Endothelial cell of umbilical vein (primary cell): ENCODE results near the gene GKN2. TPM values are rescaled to one million over a fixed set of nuclear protein-coding genes. Genes with fewer than 3 reads are reported as not detected.

Experiments
- BruUV-seq: library from RNA; stranded (reverse); fragments of 400-500 nt; replicated peaks from 2 replicates; lab custom pipeline; 2021; lab: Mats Ljungman, UMichigan
- CTCF ChIA-PET: fragments of 300-600, 350-600 bp; sonication (Branson Sonifier 250); formaldehyde crosslinking; loops from one replicate; lab custom pipeline; 2021; ENCODE audit warnings: antibody characterized with exemption, inconsistent platforms; lab: Charles Lee
- POLR2A ChIA-PET: fragments of 300-600, 350-600 bp; sonication (Branson Sonifier 250); formaldehyde crosslinking; loops from one replicate; lab custom pipeline; 2021; ENCODE audit warnings: antibody characterized with exemption, inconsistent platforms; lab: Charles Lee
- DNase-seq: peaks from one replicate; pipeline ENCODE4 v3.0.0-alpha.2; 2011; ENCODE audit warnings: low read depth, low spot score
- FAIRE-seq: peaks from 2 replicates; lab custom pipeline; 2011; peaks lifted over from hg19 to GRCh38; lab: Jason Lieb, UNC
- H2AFZ ChIP-seq: 2 replicates; pipeline ENCODE4 v1.6.0; 2012; ENCODE audit warnings: low read depth, low read length, control low read depth, inconsistent platforms
- H3K27ac ChIP-seq: 2 replicates; pipeline ENCODE4 v1.5.1; 2011; ENCODE audit warnings: low read depth, mild to moderate bottlenecking, control low read depth, low read length, moderate library complexity; ENCODE audit not compliant: insufficient read depth
- H3K27me3 ChIP-seq, 2 experiments: 2 replicates each; pipeline versions ENCODE4 v1.6.0 to v1.6.1; 2011; ENCODE audit warnings: low read length in 2 of 2, mixed read lengths in 1 of 2; ENCODE audit not compliant: control insufficient read depth in 2 of 2, insufficient read depth in 2 of 2
- H3K36me3 ChIP-seq, 2 experiments: 2 replicates in 1 of 2; 3 replicates in 1 of 2; pipeline ENCODE4 v1.5.1; 2011; ENCODE audit warnings: low read length in 2 of 2, mild to moderate bottlenecking in 1 of 2, moderate library complexity in 1 of 2; ENCODE audit not compliant: control insufficient read depth in 2 of 2, insufficient read depth in 2 of 2; ENCODE audit errors: extremely low read depth in 1 of 2
- H3K4me1 ChIP-seq: 3 replicates; pipeline ENCODE4 v1.5.1; 2011; ENCODE audit warnings: mild to moderate bottlenecking, low read length; ENCODE audit not compliant: control insufficient read depth, insufficient read depth; ENCODE audit errors: extremely low read depth
- H3K4me2 ChIP-seq: 2 replicates; pipeline ENCODE4 v1.6.1; 2011; ENCODE audit warnings: low read length, control low read depth, mixed read lengths; ENCODE audit not compliant: insufficient read depth
- H3K4me3 ChIP-seq, 3 experiments: fragments of 200-600 bp in 1 of 3; sonication (generic), shearing (Covaris generic) in 1 of 3; replicated peaks in 1 of 3; 2 replicates each; pipeline ENCODE4 v1.5.1; 2011 to 2016; ENCODE audit warnings: control low read depth in 3 of 3, low read length in 3 of 3, mild to moderate bottlenecking in 2 of 3, inconsistent platforms in 1 of 3, low read depth in 1 of 3, moderate library complexity in 1 of 3; ENCODE audit not compliant: insufficient read depth in 1 of 3
- H3K79me2 ChIP-seq: 2 replicates; pipeline ENCODE4 v1.6.0; 2012; ENCODE audit warnings: low read length, inconsistent platforms; ENCODE audit not compliant: control insufficient read depth, insufficient read depth
- H3K9ac ChIP-seq: replicated peaks from 2 replicates; pipeline ENCODE3; 2011; ENCODE audit warnings: low read length, control low read depth; ENCODE audit not compliant: insufficient read depth; ENCODE audit errors: extremely low read depth
- H3K9me1 ChIP-seq: replicated peaks from 3 replicates; pipeline ENCODE4 v1.6.0; 2011; ENCODE audit warnings: mild to moderate bottlenecking, low read length; ENCODE audit not compliant: control insufficient read depth, insufficient read depth; ENCODE audit errors: extremely low read depth
- H3K9me3 ChIP-seq: replicated peaks from 2 replicates; pipeline ENCODE4 v1.5.1; 2012; ENCODE audit warnings: low read length, inconsistent platforms; ENCODE audit not compliant: control insufficient read depth, insufficient read depth
- H4K20me1 ChIP-seq: replicated peaks from 2 replicates; pipeline ENCODE3; 2011; ENCODE audit warnings: mild to moderate bottlenecking, low read length; ENCODE audit not compliant: control insufficient read depth, insufficient read depth; ENCODE audit errors: extremely low read depth
- EZH2 ChIP-seq: IDR thresholded peaks from 2 replicates; pipeline ENCODE4 v1.6.1; 2012; ENCODE audit warnings: borderline replicate concordance, low read depth, mild to moderate bottlenecking, moderate library complexity, low read length, inconsistent platforms; ENCODE audit not compliant: severe bottlenecking
- FOS ChIP-seq: IDR thresholded peaks from 2 replicates; pipeline ENCODE4 v1.6.1; 2011; ENCODE audit warnings: mild to moderate bottlenecking, low read length, moderate library complexity, borderline replicate concordance; ENCODE audit not compliant: insufficient read depth
- GATA2 ChIP-seq: IDR thresholded peaks from 2 replicates; pipeline ENCODE4 v1.7.0; 2011; ENCODE audit warnings: low read depth, mild to moderate bottlenecking, moderate library complexity, mixed read lengths, low read length; ENCODE audit not compliant: insufficient read length, insufficient read depth
- JUN ChIP-seq: IDR thresholded peaks from 2 replicates; pipeline ENCODE4 v1.6.1; 2011; ENCODE audit warnings: borderline replicate concordance, low read depth; ENCODE audit not compliant: insufficient read length, insufficient read depth
- MAX ChIP-seq: IDR thresholded peaks from 2 replicates; pipeline ENCODE4 v1.6.1; 2011; ENCODE audit not compliant: insufficient read depth, insufficient read length
- MYC ChIP-seq: IDR thresholded peaks from one replicate; pipeline ENCODE4 v1.6.1; 2011; ENCODE audit warnings: mild to moderate bottlenecking, low read depth, low read length
- POLR2A ChIP-seq: IDR thresholded peaks from 2 replicates; pipeline ENCODE4 v1.6.1; 2012; ENCODE audit warnings: low read depth, mild to moderate bottlenecking, control low read depth, low read length
- POLR2AphosphoS5 ChIP-seq: IDR thresholded peaks from 2 replicates; pipeline ENCODE4 v1.6.1; 2012; ENCODE audit warnings: low read depth, mild to moderate bottlenecking, control low read depth, low read length, moderate library complexity; ENCODE audit not compliant: insufficient read depth
- dilution Hi-C: fragments of 300-500 bp; cut with MboI; formaldehyde crosslinking; loops from one replicate; pipeline ENCODE4 v1.15.0; 2019; ENCODE audit warnings: low sequenced_read_pairs; ENCODE audit not compliant: extremely low pct_ligation_motif_present
- intact Hi-C: fragments of 100-400 bp; cut with micrococcal nuclease; formaldehyde crosslinking; loops from one replicate; pipeline ENCODE4 v1.10.0; 2022
- polyA plus RNA-seq, 4 experiments: library from polyadenylated mRNA; depleted of rRNA in 3 of 4; stranded (reverse) in 3 of 4; unstranded in 1 of 4; fragments of >200 nt; gene quantifications; 2 replicates each; pipeline versions ENCODE4 v1.2.1 to v1.2.3, GENCODE V29; 2011 to 2012; ENCODE audit warnings: missing spikeins in 1 of 4
- total RNA-seq: library from RNA; stranded (reverse); gene quantifications from 2 replicates; pipeline ENCODE4 v1.2.3, GENCODE V29; 2021
- TF ChIP-seq, protein P1 (sequence below), 2 donors: IDR thresholded peaks; 1 replicate in 1 of 2; 2 replicates in 1 of 2; pipeline ENCODE4 v1.5.1; 2011; ENCODE audit warnings: low read length in 2 of 2, mild to moderate bottlenecking in 2 of 2, moderate library complexity in 2 of 2, control low read depth in 1 of 2, inconsistent platforms in 1 of 2, low read depth in 1 of 2; ENCODE audit not compliant: insufficient read depth in 1 of 2; ENCODE audit errors: extremely low read depth in 1 of 2

The GKN2 gene
- total and polyA plus RNA-seq, 2 donors (not counting 3 experiments of a cell fraction or from before 2014, with no cell fraction given) = not detected

GRCh38 chr2:68908392-68908970, 44.2 kb downstream of the GKN2 start:
- Histone ChIP-seq H3K4me3 (no peak overlapping the region), H4K20me1 (no peaks in the 10 kb centered on the region), H3K9me3 (no peaks in the 10 kb centered on the region), H3K9ac (peak overlapping the region; percentile 12), H3K4me2 (peak overlapping the region; percentile 10), H3K36me3 (no peaks in the 10 kb centered on the region), H3K79me2 (no peaks in the 10 kb centered on the region), H3K9me1 (no peaks in the 10 kb centered on the region), H3K27me3 (peaks cover 4 to 8% of the 10 kb centered on the region in 2 experiments), H2AFZ (no peak overlapping the region), H3K4me1 (peaks cover 32% of the 10 kb centered on the region), H3K27ac (peak overlapping the region; percentile 43)
- CTCF ChIA-PET = interaction anchor here (0.8 to 6.5 kb wide), 26 partner anchors 10 to 445 kb away, joined by 3 to 146 read pairs (median 6); partner anchors contain the start of genes APLF and FBXO48
- TF ChIP-seq POLR2A = no peak
- TF ChIP-seq POLR2AphosphoS5 = peak; percentile 73
- TF ChIP-seq JUN = peak; percentile 30
- TF ChIP-seq, protein P1, sequence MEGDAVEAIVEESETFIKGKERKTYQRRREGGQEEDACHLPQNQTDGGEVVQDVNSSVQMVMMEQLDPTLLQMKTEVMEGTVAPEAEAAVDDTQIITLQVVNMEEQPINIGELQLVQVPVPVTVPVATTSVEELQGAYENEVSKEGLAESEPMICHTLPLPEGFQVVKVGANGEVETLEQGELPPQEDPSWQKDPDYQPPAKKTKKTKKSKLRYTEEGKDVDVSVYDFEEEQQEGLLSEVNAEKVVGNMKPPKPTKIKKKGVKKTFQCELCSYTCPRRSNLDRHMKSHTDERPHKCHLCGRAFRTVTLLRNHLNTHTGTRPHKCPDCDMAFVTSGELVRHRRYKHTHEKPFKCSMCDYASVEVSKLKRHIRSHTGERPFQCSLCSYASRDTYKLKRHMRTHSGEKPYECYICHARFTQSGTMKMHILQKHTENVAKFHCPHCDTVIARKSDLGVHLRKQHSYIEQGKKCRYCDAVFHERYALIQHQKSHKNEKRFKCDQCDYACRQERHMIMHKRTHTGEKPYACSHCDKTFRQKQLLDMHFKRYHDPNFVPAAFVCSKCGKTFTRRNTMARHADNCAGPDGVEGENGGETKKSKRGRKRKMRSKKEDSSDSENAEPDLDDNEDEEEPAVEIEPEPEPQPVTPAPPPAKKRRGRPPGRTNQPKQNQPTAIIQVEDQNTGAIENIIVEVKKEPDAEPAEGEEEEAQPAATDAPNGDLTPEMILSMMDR (IDR thresholded peaks at IDR 0.05; ENCODE audit: extremely low read depth in 1 of 2, insufficient read depth in 1 of 2, low read depth in 1 of 2, low read length in 2 of 2) = no peak
- TF ChIP-seq FOS = peak; percentile 81
- TF ChIP-seq MAX = no peak
- TF ChIP-seq GATA2 = peak; percentile 41
- TF ChIP-seq EZH2 = no peak
- no peak for TF ChIP-seq MYC
- dilution Hi-C loops = no loop called here
- FAIRE-seq (peak; percentile 66), DNase-seq (peak; percentile 80)
- intact Hi-C loops = loop anchor here (1.0 to 5.0 kb wide), 3 partner anchors 30 to 441 kb away; partner anchors contain the start of genes APLF and FBXO48
- no TSS peak for BruUV-seq
- POLR2A ChIA-PET = interaction anchor here (0.7 to 2.2 kb wide), 3 partner anchors 29 to 59 kb away, joined by 3 to 6 read pairs (median 3); no protein-coding TSS in a partner anchor
